H1 (cell line): ENCODE data around the gene REPS2. TPM values are rescaled to one million over a fixed set of nuclear protein-coding genes. Genes with fewer than 3 reads are reported as not detected.

ENCODE experiments used
- ATF3 ChIP-seq: IDR thresholded peaks from 2 replicates; pipeline ENCODE4 v1.6.1; 2011; ENCODE audit warnings: low read depth, mild to moderate bottlenecking, low read length; ENCODE audit not compliant: insufficient read depth
- CEBPB ChIP-seq: IDR thresholded peaks from 2 replicates; pipeline ENCODE4 v1.6.1; 2012; ENCODE audit warnings: low read depth, low read length
- EP300 ChIP-seq, 2 experiments: IDR thresholded peaks; 1 replicate in 1 of 2; 2 replicates in 1 of 2; pipeline ENCODE4 v1.6.1; 2011 to 2012; ENCODE audit warnings: low read depth in 2 of 2, low read length in 2 of 2, mild to moderate bottlenecking in 2 of 2, borderline replicate concordance in 1 of 2, inconsistent platforms in 1 of 2, moderate library complexity in 1 of 2
- KDM4A ChIP-seq: IDR thresholded peaks from one replicate; pipeline ENCODE4 v1.7.1; 2012; ENCODE audit warnings: low read depth, mild to moderate bottlenecking, moderate library complexity, low read length, inconsistent platforms; ENCODE audit not compliant: severe bottlenecking
- ZNF274 ChIP-seq: IDR thresholded peaks from 2 replicates; pipeline ENCODE4 v1.7.0; 2012; ENCODE audit warnings: low read length, borderline replicate concordance; ENCODE audit errors: extremely low read depth
- polyA plus RNA-seq, 7 experiments: library from polyadenylated mRNA; depleted of rRNA in 3 of 7; stranded (reverse) in 5 of 7; unstranded in 2 of 7; fragments of >200 nt in 5 of 7; fragments of 200-250 nt in 2 of 7; gene quantifications; 1 replicate in 5 of 7; 2 replicates in 1 of 7; 4 replicates in 1 of 7; pipeline versions ENCODE4 v1.2.1 to v1.2.3, GENCODE V29; 2011 to 2013; ENCODE audit warnings: missing spikeins in 2 of 7, mixed read lengths in 2 of 7
- total RNA-seq: library from RNA; stranded (reverse); fragmentation: NEBNext Ultra II Directional; extraction: Animal tissue kit (Norgen Biotek cat#: 25700); gene quantifications from 2 replicates; pipeline ENCODE4 v1.2.1, GENCODE V29; 2021

The REPS2 gene
- total and polyA plus RNA-seq, 2 of the 8 experiments (the other 6 are each of a cell fraction or from before 2014, with no cell fraction given): 0.79 to 4.3 TPM

GRCh38 chrX:16983051-16983450 lies 36.6 kb downstream of the REPS2 start (continued):
- TF ChIP-seq KDM4A (no peak), ATF3 (no peak), CEBPB (no peak), EP300 (IDR thresholded peaks at IDR 0.05; ENCODE audit: borderline replicate concordance in 1 of 2, low read depth in 2 of 2, low read length in 2 of 2) (no peak), ZNF274 (no peak)
